ENCODE measurements around the gene APC.

- TF ChIP-seq CTCF (IDR thresholded peaks at IDR 0.05) (no peak), POLR2A (IDR thresholded peaks at IDR 0.05) (no peak)
These were observed 26.2 kb upstream of the APC start for GRCh38 chr5:112711436-112711835.

Measured in body of pancreas (tissue), 4 donors.